Stimulated activated CD4-positive, alpha-beta T cell treated with anti-CD3 and anti-CD28 coated beads, Interleukin-4, amount 100 ng/mL, for 4 hours (primary cell): ENCODE results near the gene SULT1E1.
"Not testable (repeated sequence)": the region's sequence is repeated elsewhere in the genome, so short reads cannot be mapped to it uniquely, and the experiment has no call there.

Experiments used
- DNase-seq, 2 experiments: peaks; one replicate each; pipeline ENCODE4 v3.0.0-alpha.2; 2020

SULT1E1 gene

GRCh38 chr4:69838977-69839376 lies 21.0 kb downstream of the SULT1E1 start:
- no peak for DNase-seq

- no peak for DNase-seq
Measured at GRCh38 chr4:69836287-69836686, 23.7 kb downstream of the SULT1E1 start.

- no peak for DNase-seq
Measured at GRCh38 chr4:69835766-69836165, 24.2 kb downstream of the SULT1E1 start.

- DNase-seq, result no peak
Measured at GRCh38 chr4:69833251-69833650, 26.7 kb downstream of the SULT1E1 start.

GRCh38 chr4:69832326-69833030 lies 27.5 kb downstream of the SULT1E1 start:
- no peak for DNase-seq

- DNase-seq, result no peak
Measured at GRCh38 chr4:69831646-69832325, 28.2 kb downstream of the SULT1E1 start.

GRCh38 chr4:69831270-69831627 lies 28.7 kb downstream of the SULT1E1 start:
- DNase-seq, result no peak

GRCh38 chr4:69830560-69831269 lies 29.2 kb downstream of the SULT1E1 start:
- no peak for DNase-seq

- DNase-seq, result no peak
Measured at GRCh38 chr4:69830192-69830559, 29.8 kb downstream of the SULT1E1 start.

- no peak for DNase-seq
Measured at GRCh38 chr4:69829678-69830077, 30.3 kb downstream of the SULT1E1 start.

- no peak for DNase-seq
Measured at GRCh38 chr4:69828828-69829227, 31.1 kb downstream of the SULT1E1 start.

GRCh38 chr4:69825056-69825455 lies 34.9 kb downstream of the SULT1E1 start:
- DNase-seq, result not testable (repeated sequence)

GRCh38 chr4:69823481-69824186 lies 36.3 kb downstream of the SULT1E1 start:
- peak; percentile 17 to 24 for DNase-seq

- DNase-seq, result no peak
Measured at GRCh38 chr4:69823048-69823447, 36.9 kb downstream of the SULT1E1 start.

GRCh38 chr4:69822198-69822597 lies 37.7 kb downstream of the SULT1E1 start:
- DNase-seq, result no peak

GRCh38 chr4:69818060-69818639 lies 41.8 kb downstream of the SULT1E1 start:
- DNase-seq, result no peak

- DNase-seq, result no peak
Measured at GRCh38 chr4:69816236-69816635, 43.7 kb downstream of the SULT1E1 start.

- no peak for DNase-seq
Measured at GRCh38 chr4:69813628-69814027, 46.3 kb downstream of the SULT1E1 start.

- DNase-seq, result no peak
Measured at GRCh38 chr4:69811166-69811565, 48.8 kb downstream of the SULT1E1 start.

- DNase-seq, result no peak
Measured at GRCh38 chr4:69800599-69800998, 59.3 kb downstream of the SULT1E1 start.

GRCh38 chr4:69799337-69799736 lies 60.6 kb downstream of the SULT1E1 start:
- no peak for DNase-seq

- no peak for DNase-seq
Measured at GRCh38 chr4:69793732-69794131, 66.2 kb downstream of the SULT1E1 start.
